NCI-H1436 treated with DMSO at 0.1 percent for 48 hours (cell line): ENCODE data around the gene TASOR.
"Not testable (repeated sequence)": the region's sequence is repeated elsewhere in the genome, so short reads cannot be mapped to it uniquely, and the experiment has no call there.

ENCODE experiments used
- DNase-seq: peaks from one replicate; lab custom pipeline; 2025; lab: John Stamatoyannopoulos, UW

TASOR gene

GRCh38 chr3:56683122-56683817 is at the start of gene TASOR:
TSS of gene TASOR (minus strand) at chr3:56683265. CDS start at chr3:56683006, 259 bp downstream.
- no peak for DNase-seq

GRCh38 chr3:56732109-56732508 is 49.0 kb upstream of the TASOR start:
- no peak for DNase-seq

- no peak for DNase-seq
These were observed 42.1 kb upstream of the TASOR start for GRCh38 chr3:56725175-56725574.

GRCh38 chr3:56724676-56725075 is 41.6 kb upstream of the TASOR start:
- no peak for DNase-seq

- DNase-seq = no peak
These were observed 37.8 kb upstream of the TASOR start for GRCh38 chr3:56720849-56721248.

- DNase-seq = not testable (repeated sequence)
These were observed 35.7 kb upstream of the TASOR start for GRCh38 chr3:56718809-56719208.

- DNase-seq = no peak
These were observed 28.3 kb upstream of the TASOR start for GRCh38 chr3:56711344-56711743.

- not testable (repeated sequence) for DNase-seq
These were observed 24.3 kb upstream of the TASOR start for GRCh38 chr3:56707412-56707811.

- no peak for DNase-seq
These were observed 23.6 kb upstream of the TASOR start for GRCh38 chr3:56706629-56707028.

GRCh38 chr3:56704706-56705105 is 21.6 kb upstream of the TASOR start:
- DNase-seq = no peak

GRCh38 chr3:56702490-56703315 is 19.6 kb upstream of the TASOR start:
- DNase-seq = no peak

GRCh38 chr3:56700151-56700550 is 17.1 kb upstream of the TASOR start:
- DNase-seq = no peak

GRCh38 chr3:56694867-56695683 is 12.0 kb upstream of the TASOR start:
- no peak for DNase-seq

- no peak for DNase-seq
These were observed 10.7 kb upstream of the TASOR start for GRCh38 chr3:56693750-56694149.

- not testable (repeated sequence) for DNase-seq
These were observed 9.7 kb upstream of the TASOR start for GRCh38 chr3:56692520-56693433.

GRCh38 chr3:56692001-56692365 is 8.9 kb upstream of the TASOR start:
- DNase-seq = not testable (repeated sequence)

- DNase-seq = no peak
These were observed 8.3 kb upstream of the TASOR start for GRCh38 chr3:56691165-56692000.

- no peak for DNase-seq
These were observed 6.2 kb upstream of the TASOR start for GRCh38 chr3:56689303-56689702.

- no peak for DNase-seq
These were observed 5.1 kb upstream of the TASOR start for GRCh38 chr3:56688191-56688590.

- no peak for DNase-seq
These were observed 964 bp upstream of the TASOR start for GRCh38 chr3:56684029-56684428.
